Adrenal gland (tissue), 12 donors: ENCODE measurements around the gene ZNF473. TPM values are rescaled to one million over a fixed set of nuclear protein-coding genes. Genes with fewer than 3 reads are reported as not detected.
"Not testable (repeated sequence)": the region's sequence is repeated elsewhere in the genome, so short reads cannot be mapped to it uniquely, and the experiment has no call there.

Experiments used
- DNase-seq, 7 donors: peaks; one replicate each; pipeline ENCODE4 v3.0.0-alpha.2; 2019 to 2020
- H3K27ac ChIP-seq, 5 donors: fragments of 200-600 bp; sonication (generic) in 4 of 5; 1 replicate in 3 of 5; 2 replicates in 2 of 5; pipeline versions ENCODE4 v1.5.1 to v1.8.0; 2016 to 2020; ENCODE audit warnings: mild to moderate bottlenecking in 1 of 5
- H3K27me3 ChIP-seq: fragments of 200-600 bp; 2 replicates; pipeline ENCODE4 v1.8.0; 2021
- H3K36me3 ChIP-seq, 2 donors: fragments of 200-600 bp; replicated peaks in 1 of 2; 1 replicate in 1 of 2; 2 replicates in 1 of 2; pipeline versions ENCODE4 v1.5.1 to v1.8.0; 2018 to 2022
- H3K4me1 ChIP-seq, 2 donors: fragments of 200-600 bp; replicated peaks in 1 of 2; 1 replicate in 1 of 2; 2 replicates in 1 of 2; pipeline versions ENCODE4 v1.5.1 to v1.8.0; 2018 to 2021
- H3K4me3 ChIP-seq, 4 donors: fragments of 200-600 bp; sonication (generic) in 3 of 4; one replicate each; pipeline ENCODE4 v1.5.1; 2016 to 2018
- H3K9me3 ChIP-seq, 3 donors: fragments of 200-600 bp; sonication (generic) in 1 of 3; replicated peaks in 1 of 3; 1 replicate in 2 of 3; 2 replicates in 1 of 3; pipeline versions ENCODE4 v1.5.1 to v1.8.0; 2016 to 2021
- CTCF ChIP-seq, 6 experiments: fragments of 450-650 bp in 4 of 6; fragments of 200-600 bp in 2 of 6; sonication (generic) in 1 of 6; IDR thresholded peaks; 1 replicate in 5 of 6; 2 replicates in 1 of 6; pipeline versions ENCODE4 v1.5.1 to v1.8.0; 2016 to 2021; ENCODE audit warnings: antibody characterized with exemption in 6 of 6, mild to moderate bottlenecking in 2 of 6, moderate library complexity in 1 of 6
- POLR2A ChIP-seq, 2 donors: fragments of 450-650 bp; IDR thresholded peaks; one replicate each; pipeline ENCODE4 v1.6.1; 2017; ENCODE audit warnings: antibody characterized with exemption in 2 of 2, mild to moderate bottlenecking in 2 of 2, moderate library complexity in 1 of 2
- WGBS, 4 donors: extraction: QIAGEN DNeasy Blood & Tissue Kit in 2 of 4; methylation state at CpG; one replicate each; pipeline versions ENCODE4 v1.1.5 to v1.1.7; 2013 to 2017; 5-methylcytosine and 5-hydroxymethylcytosine counted together
- intact Hi-C, 2 donors: fragments of 100-400 bp; cut with DNase I; formaldehyde crosslinking; loops; one replicate each; pipeline versions ENCODE4 v1.14.1 to v1.15.0; 2022 to 2023
- polyA plus RNA-seq, 3 donors: library from polyadenylated mRNA; stranded (reverse); fragments of 200-250 nt in 2 of 3; fragments of 350-450 nt in 1 of 3; fragmentation: Illumina TruSeq in 1 of 3; extraction: RNeasy Lipid Tissue Mini Kit (QIAGEN cat#74804) in 1 of 3; gene quantifications; one replicate each; pipeline ENCODE4 v1.2.3, GENCODE V29; 2013 to 2014
- total RNA-seq, 9 donors: library from RNA; depleted of rRNA in 4 of 9; stranded (reverse); fragments of >200 nt in 4 of 9; fragments of 120-200 nt in 1 of 9; fragmentation: NEBNext Ultra II Directional in 1 of 9; extraction: Animal tissue kit (Norgen Biotek cat#: 25700) in 1 of 9; gene quantifications; one replicate each; pipeline versions ENCODE4 v1.1.0 to v1.2.4, GENCODE V29; 2013 to 2023
- donor health status: healthy with polysubstance abuse.
- donor health status: Bipolar disorder and iron deficiency.
- donor health status: DM: yes; HTN: yes; CAD: no.
- donor health status: DM: no; HTN: no; CAD: no.
- donor health status: DM: no; HTN: no; CAD: no.
- donor health status: DM: yes; HTN: yes; CAD: no.

Gene ZNF473
- total and polyA plus RNA-seq, 12 donors, result 2.7 to 13.2 (median 9.1) TPM

- WGBS, 4 donors, result 76 to 80% (median 77%) methylated on average over 15 of the region's 15 CpGs
- H3K4me1 ChIP-seq, result no peaks in the 10 kb centered on the region
- no peaks in the 10 kb centered on the region for H3K27me3 ChIP-seq
- H3K9me3 ChIP-seq, result peaks cover 0 to 17% (median 0%) of the 10 kb centered on the region in 3 donors
- no peak overlapping the region for H3K27ac ChIP-seq
- H3K4me3 ChIP-seq, result no peak overlapping the region
- TF ChIP-seq CTCF (IDR thresholded peaks at IDR 0.05), result no peak
- no peak for TF ChIP-seq POLR2A (IDR thresholded peaks at IDR 0.05)
- DNase-seq, result no peak
- H3K36me3 ChIP-seq, result no peaks in the 10 kb centered on the region
- intact Hi-C loops, result no loop called here
Observed at GRCh38 chr19:50060107-50060506, 34.3 kb downstream of the ZNF473 start.

- TF ChIP-seq CTCF (IDR thresholded peaks at IDR 0.05) (no peak), POLR2A (IDR thresholded peaks at IDR 0.05) (no peak)
- DNase-seq, result no peak
- H3K36me3 ChIP-seq, result no peaks in the 10 kb centered on the region
- H3K27me3 ChIP-seq, result no peaks in the 10 kb centered on the region
- no peak overlapping the region for H3K4me3 ChIP-seq
- intact Hi-C loops, result no loop called here
- H3K4me1 ChIP-seq, result no peaks in the 10 kb centered on the region
- H3K27ac ChIP-seq, result no peak overlapping the region
- WGBS, 4 donors, result 62 to 81% (median 73%) methylated on average over 5 of the region's 5 CpGs
- peaks cover 0 to 17% (median 0%) of the 10 kb centered on the region in 3 donors for H3K9me3 ChIP-seq
Observed at GRCh38 chr19:50061650-50062049, 35.8 kb downstream of the ZNF473 start.

DNA sequence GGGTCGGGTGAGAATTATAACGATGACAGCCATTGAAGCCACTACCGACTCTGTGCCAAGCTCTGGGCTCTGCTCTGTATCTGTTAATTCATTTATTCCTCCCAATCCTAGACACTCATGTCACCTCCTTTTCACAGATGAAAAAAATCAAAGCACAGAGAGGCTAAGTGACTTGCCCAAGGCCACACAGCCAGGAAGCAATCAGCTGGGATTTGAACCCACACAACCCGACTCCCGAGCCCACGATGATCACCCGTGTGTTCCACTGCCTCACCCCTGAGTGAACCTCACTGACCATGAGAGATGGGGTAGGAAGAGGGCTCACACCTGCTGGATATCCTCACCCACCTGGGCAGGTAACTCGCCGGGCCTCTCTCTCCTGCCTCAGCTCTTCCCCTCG, 40.1 kb downstream of the ZNF473 start:
- no peaks in the 10 kb centered on the region for H3K4me1 ChIP-seq
- no peaks in the 10 kb centered on the region for H3K27me3 ChIP-seq
- 64 to 85% (median 76%) methylated on average over 10 of the region's 10 CpGs for WGBS, 4 donors
- no peak for DNase-seq
- H3K36me3 ChIP-seq, result no peaks in the 10 kb centered on the region
- H3K9me3 ChIP-seq, result no peaks in the 10 kb centered on the region
- intact Hi-C loops, result no loop called here
- H3K27ac ChIP-seq, result no peak overlapping the region
- TF ChIP-seq CTCF (IDR thresholded peaks at IDR 0.05) (no peak), POLR2A (IDR thresholded peaks at IDR 0.05) (no peak)
- no peak overlapping the region for H3K4me3 ChIP-seq

GRCh38 chr19:50067575-50067974, 41.8 kb downstream of the ZNF473 start:
- 68 to 78% (median 73%) methylated on average over 6 of the region's 6 CpGs for WGBS, 4 donors
- H3K27ac ChIP-seq, result no peak overlapping the region

DNA sequence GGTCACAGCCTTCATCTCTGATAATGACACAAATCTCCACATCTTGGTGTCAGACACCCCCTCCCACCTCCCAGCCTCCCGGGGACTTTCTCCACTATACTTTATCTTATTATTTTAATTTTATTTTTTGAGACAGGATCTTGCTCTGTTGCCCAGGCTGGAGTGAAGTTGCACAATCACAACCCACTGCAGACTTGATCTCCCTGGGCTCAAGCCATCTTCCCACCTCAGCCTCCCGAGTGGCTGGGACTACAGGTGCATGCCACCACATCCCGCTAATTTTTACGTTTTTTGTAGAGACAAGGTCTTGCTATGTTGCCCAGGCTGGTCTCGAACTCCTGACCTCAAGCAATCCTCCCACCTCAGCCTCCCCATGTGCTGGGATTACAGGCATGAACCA, 42.6 kb downstream of the ZNF473 start:
- H3K4me1 ChIP-seq, intact Hi-C loops: not testable (repeated sequence)

More at GRCh38 chr19:50067575-50067974, 41.8 kb downstream of the ZNF473 start:
- intact Hi-C loops, result no loop called here
- no peaks in the 10 kb centered on the region for H3K4me1 ChIP-seq
- no peak for TF ChIP-seq POLR2A (IDR thresholded peaks at IDR 0.05)
- no peak for TF ChIP-seq CTCF (IDR thresholded peaks at IDR 0.05)
- no peaks in the 10 kb centered on the region for H3K9me3 ChIP-seq
- no peak overlapping the region for H3K4me3 ChIP-seq
- H3K27me3 ChIP-seq, result no peaks in the 10 kb centered on the region
- H3K36me3 ChIP-seq, result no peaks in the 10 kb centered on the region
- no peak for DNase-seq

DNA sequence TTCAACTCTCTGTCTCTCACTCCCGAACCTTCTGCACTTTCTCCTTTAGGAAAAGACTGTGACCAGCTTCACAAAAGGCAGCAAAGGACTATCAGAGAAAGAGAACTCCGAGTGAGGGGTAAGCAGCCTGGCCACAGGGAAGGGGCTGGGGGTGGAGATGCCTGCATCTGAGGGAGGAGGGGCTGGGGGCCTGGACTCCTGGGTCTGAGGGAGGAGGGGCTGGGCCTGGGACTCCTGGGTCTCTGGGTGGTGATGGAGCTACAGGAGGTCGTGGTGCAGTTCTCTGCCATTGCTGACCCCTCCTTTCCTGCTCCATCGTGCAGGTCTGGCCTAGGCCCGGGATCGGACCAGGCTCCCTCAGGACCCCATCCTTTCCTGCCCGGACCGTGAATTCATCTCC, 49.3 kb downstream of the ZNF473 start:
- DNase-seq, H3K4me3 ChIP-seq, H3K9me3 ChIP-seq, H3K27me3 ChIP-seq, intact Hi-C loops, H3K36me3 ChIP-seq, H3K4me1 ChIP-seq, H3K27ac ChIP-seq: not testable (repeated sequence)
- 63 to 100% (median 70%) methylated on average over 1 to 2 of the region's 8 CpGs; no CpG with 5 or more reads in 1 of the 4 donors for WGBS, 4 donors

More for the DNA sequence above, 42.6 kb downstream of the ZNF473 start:
- not testable (repeated sequence) for H3K9me3 ChIP-seq, DNase-seq, H3K27ac ChIP-seq, H3K36me3 ChIP-seq, H3K27me3 ChIP-seq, H3K4me3 ChIP-seq
- 72 to 81% (median 73%) methylated on average over 5 of the region's 5 CpGs for WGBS, 4 donors

DNA sequence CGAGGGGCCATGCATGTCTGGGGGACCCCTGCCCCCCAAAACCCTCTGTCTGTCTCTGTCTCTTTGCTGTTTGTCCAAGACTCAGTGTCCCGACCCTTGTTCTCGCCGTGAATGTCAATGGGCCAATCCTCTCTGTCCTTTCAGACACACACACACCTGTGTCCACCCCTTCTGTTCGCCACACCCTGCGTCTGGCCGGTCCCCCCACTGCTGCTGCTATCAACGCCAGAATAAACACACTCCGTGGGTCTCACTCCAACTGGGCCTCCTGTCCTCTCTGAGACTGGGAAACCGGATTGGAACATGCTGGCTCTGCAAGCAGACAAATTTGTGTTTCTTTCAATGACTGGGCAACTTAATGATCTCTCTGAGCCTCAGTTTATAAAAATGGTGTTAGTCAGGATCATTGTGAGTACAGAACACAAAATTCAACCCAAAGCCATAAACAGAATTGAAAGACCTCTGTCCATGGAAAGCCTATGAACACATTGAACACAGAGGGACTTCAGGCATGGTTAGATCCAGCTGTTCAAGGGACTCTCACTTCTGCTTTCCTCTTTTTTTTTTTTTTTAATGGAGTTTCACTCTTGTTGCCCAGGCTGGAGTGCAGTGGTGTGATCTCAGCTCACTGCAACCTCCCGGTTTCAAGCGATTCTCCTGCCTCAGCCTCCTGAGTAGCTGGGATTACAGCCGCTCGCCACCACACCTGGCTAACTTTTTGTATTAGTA, 50.0 kb downstream of the ZNF473 start:
- H3K9me3 ChIP-seq, H3K4me1 ChIP-seq, DNase-seq, H3K27me3 ChIP-seq, H3K27ac ChIP-seq, H3K4me3 ChIP-seq, intact Hi-C loops, H3K36me3 ChIP-seq: not testable (repeated sequence)
- WGBS, 4 donors, result 77 to 85% (median 81%) methylated on average over 9 to 12 of the region's 14 CpGs
